ENCODE data around the gene LIMK2.
"Not testable (repeated sequence)": the region's sequence is repeated elsewhere in the genome, so short reads cannot be mapped to it uniquely, and the experiment has no call there.

LIMK2 gene

DNA sequence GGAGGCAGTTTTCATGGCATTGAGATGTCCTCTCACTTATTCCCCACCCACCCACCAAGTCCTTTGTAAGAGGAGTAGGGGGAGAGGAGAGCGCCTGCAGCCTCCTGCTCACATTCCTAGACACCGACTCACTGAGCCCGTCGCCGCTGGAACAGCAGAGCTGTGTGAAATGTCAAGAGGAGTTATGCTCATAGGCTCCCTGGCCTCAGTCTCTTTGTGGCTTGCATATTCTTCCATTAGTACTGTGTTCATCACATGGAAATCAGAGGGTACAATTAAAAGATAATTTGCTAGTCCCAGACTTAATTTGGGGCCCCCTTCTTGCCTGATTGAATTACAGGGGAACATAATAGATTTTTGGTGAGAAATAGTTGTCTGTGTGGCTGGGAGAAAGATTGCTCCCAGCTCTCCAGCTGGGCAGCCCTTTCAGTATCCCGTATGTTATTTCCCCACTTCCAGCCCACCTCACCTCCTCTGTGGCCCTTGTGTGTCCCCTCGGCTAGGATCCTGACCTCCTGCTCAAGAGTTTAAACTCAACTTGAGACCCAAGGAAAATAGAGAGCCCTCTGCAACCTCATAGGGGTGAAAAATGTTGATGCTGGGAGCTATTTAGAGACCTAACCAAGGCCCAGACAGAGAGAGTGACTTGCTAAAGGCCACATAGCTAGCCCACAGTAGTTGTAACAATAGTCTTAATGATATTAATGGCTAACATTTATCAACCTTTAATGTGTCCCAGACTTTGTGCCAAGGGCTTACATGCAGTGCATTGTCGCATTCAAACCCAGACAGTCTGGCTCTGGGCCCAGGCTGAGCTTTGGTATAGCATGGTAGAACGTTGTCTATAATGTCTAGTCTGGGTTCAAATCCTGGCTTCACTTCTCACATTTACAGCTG lies 32.2 kb downstream of the LIMK2 start:
- DNase-seq (ENCODE audit: low read depth, low spot score): no peak

DNA sequence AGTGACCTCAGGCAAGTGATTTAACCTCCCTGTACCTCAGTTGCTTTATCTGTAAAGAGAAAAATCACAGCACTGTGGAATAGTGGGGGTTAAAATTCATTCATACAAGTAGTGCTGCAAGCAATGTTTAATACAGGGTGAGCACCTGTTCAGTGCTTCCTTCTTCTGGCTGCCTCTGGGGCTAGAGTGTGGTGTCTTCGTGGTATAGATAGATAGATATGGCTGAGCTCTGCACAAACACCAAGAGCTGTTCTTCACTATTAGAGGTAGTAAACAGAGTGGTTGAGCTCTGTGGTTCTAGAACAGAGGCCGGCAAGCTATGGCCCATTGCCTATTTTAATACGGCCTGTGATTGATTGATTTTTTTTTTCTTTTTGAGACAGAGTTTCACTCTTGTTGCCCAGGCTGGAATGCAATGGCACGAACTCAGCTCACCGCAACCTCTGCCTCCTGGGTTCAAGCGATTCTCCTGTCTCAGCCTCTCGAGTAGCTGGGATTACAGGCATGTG lies 32.9 kb downstream of the LIMK2 start:
- no peak for DNase-seq (ENCODE audit: low read depth, low spot score)

DNA sequence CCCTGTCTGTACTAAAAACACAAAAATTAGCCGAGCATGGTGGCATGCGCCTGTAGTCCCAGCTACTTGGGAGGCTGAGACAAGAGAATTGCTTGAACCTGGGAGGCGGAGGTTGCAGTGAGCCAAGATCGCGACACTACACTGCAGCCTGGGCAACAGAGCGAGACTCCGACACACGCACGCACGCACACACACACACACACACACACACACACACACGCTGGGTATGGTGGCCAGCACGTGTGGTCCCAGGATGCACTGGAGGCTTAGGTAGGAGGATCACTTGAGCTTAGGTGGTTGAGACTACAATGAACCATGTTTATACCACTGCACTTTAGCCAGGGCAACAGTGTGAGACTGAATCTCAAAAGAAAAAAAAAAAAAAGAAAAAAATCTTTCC lies 33.9 kb downstream of the LIMK2 start:
- DNase-seq (ENCODE audit: low read depth, low spot score): not testable (repeated sequence)

DNA sequence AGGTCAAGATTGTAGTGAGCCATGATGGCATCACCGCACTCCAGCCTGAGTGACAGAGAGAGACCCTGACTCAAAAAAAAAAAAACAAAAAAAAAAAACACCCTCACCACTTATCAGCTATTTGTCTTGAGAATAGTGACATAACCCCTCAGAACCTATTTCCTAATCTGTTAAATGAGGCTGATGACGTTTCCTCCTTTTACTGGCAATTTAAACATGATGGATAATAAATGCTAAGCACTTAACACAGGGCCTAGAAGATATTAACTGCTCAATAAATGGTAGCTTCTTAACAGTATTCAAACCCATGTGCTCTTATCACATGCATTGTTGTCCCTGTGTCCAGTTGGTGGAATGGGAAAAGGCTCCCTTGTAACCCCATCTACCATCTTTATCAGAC lies 34.6 kb downstream of the LIMK2 start:
- no peak for DNase-seq (ENCODE audit: low read depth, low spot score)

DNA sequence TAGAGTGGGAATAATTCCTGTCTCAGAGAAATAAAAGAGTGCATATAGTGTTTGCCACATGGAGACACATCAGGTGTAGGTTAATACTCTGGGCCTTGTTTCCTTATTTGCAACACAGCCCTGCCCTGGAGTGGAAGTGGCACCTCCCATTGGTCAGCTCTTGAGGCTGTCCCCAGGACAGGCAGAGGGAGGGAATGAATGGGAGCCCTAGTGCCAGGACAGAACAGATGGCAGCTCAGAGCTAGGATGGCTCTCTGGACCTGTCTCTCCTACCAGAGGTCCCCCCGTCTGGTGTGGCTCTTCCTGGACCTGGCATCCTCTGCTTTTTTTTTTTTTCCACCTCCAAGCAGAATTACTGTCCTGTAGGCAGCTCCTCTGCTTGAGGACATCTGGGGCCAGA lies 35.6 kb downstream of the LIMK2 start:
- DNase-seq (ENCODE audit: low read depth, low spot score): no peak

DNA sequence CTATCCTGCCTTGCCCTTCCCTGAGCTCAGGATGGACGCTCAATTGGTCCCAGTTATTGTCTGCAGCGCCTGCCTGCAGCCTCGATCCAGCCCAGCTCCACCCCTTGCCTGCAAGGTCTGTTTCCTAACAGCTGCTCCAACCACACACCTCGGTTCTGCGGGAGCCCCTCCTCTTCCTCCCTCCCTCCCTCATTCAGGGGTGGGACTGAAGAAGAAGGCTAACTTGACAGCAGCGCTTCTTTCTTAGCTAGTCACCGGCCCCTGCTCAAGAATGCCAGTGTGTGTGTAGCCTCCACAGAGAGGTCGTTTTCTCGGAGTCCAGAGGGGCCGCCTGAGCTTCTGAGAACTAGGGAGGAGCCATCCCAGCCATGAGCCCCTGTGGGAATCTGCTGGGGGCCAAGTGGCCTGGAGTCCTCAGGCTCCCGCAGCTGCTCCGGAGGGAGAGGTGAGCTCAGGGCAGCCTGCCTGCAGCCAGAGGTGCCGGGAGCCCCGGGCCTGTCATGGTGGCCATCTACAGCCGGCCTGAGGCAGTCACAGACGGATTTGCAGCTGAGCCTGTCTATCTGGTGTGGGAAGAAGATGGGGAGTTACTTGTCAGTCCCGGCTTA lies 36.1 kb downstream of the LIMK2 start:
- peak; percentile 48 for DNase-seq (ENCODE audit: low read depth, low spot score)

DNA sequence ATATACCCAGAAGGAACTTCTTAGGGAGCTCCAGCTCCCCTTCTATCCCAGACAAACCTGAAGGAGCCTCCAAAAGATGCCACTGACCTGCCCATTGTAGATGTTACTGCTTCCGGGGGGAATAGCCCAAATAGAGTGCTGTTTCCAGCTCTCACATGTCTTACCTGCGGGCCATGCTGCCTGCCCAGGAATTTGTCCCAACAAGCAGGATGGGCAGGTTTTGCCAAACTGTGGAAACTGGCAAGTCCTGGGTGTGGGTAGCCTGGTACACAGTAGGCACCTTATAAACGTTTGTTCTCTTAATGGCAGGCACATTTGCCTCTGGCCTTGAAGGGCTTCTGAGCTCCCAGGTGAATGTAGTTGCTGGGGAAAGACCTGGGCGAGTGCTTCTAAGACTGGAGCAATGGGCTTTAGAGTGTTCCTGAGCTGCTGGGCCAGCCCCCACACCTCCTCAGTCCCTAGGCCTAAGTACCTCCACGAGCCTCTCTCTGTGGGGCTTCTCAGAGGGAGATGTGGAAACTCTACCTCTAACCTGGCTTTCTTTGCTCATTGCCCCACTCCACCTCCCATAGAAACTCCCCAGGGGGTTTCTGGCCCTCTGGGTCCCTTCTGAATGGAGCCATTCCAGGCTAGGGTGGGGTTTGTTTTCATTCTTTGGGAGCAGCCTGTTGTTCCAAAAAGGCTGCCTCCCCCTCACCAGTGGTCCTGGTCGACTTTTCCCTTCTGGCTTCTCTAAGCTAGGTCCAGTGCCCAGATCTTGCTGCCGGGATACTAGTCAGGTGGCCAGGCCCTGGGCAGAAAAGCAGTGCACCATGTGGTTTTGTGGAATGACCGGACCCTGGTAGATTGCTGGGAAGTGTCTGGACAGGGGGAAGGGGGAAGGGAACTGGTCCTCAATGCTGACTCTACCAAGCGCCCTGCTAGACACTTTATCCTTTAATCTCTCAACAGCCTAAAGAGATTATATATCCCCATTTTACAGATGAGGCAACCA lies 37.2 kb downstream of the LIMK2 start:
- no peak for DNase-seq (ENCODE audit: low read depth, low spot score)

DNA sequence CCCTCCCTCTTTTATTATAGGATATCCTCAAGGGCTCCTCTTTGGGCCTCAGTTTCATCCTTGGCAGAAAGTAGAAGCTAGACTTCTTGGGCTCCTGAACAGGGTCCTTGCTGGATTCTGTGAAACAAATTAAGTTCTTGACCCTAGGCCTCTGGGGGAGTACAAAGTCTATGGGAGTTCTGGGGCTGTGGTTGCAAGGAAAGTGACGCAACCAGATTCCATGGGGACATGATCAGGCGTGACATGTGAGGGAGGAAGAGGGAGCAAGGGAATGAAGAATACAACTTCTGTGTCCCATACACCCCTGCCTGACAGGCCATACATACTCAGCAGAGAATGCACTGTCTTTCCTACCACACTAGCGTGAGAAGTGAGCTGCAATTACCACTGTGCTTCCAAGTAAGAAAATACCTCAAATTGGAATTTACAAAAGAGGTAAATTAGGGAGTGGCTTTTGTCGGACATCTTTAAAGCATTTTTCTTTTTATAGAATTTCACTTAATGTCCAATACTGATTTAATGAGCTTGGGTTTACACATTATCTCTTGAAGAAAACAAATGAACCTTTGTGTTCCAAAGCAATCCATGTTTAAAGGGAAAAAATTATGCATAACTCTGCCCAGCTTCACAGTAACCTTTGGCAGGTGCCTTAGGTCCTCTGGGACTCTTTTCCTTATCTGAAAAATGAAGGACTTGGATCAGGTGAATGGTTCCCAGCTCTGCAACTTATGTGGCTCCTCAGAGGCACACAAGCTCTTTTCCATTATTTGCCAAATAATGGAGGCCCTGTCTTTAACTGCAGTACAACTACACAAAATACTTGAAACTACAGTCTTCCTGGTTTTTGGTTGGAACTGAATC lies 38.9 kb downstream of the LIMK2 start:
- DNase-seq (ENCODE audit: low read depth, low spot score): no peak

DNA sequence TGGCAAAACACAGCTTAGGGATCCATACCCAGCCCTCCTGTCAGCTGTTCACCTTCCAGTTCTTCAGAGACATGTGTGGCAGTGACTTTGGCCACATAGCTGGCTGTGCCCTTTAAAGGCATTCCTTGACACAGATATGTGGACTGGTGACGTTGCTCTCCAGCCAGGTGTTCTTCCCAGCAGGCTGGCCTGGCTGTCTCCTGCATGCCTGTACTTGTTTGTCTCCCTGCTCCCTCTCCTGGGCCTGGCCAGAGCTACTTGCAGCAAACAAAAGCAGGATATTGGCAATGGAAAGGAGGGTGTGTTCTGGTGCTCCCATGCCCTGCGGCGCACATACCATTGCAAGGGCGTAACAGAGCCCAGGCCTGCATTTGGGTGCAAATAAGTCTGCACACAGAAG lies 41.9 kb downstream of the LIMK2 start:
- no peak for DNase-seq (ENCODE audit: low read depth, low spot score)

DNA sequence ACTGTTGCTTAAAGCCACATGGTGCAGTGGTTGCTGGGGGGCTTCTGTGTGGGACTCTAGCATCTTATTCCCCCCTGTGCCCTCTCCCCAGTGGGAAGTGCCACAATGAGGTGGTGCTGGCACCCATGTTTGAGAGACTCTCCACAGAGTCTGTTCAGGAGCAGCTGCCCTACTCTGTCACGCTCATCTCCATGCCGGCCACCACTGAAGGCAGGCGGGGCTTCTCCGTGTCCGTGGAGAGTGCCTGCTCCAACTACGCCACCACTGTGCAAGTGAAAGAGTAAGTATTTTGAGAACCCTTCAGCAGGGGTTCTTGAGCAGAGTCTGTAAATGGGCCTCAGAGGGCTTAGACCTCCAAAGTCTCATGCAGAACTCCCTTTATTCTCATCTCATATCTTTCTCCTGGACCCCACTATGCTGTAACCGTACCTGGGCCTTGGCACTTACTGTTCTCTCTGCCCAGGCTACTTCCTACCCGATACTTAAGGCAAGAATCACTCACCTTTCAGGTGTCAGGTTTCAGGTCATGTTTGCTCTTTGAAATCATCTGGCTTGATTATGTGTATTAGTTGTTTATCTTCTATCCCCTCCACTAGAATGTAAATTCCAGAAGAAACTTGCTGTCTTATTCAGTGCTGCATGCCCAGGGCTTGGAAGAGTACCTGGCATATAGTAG lies 47.8 kb downstream of the LIMK2 start:
- DNase-seq (ENCODE audit: low read depth, low spot score): no peak

DNA sequence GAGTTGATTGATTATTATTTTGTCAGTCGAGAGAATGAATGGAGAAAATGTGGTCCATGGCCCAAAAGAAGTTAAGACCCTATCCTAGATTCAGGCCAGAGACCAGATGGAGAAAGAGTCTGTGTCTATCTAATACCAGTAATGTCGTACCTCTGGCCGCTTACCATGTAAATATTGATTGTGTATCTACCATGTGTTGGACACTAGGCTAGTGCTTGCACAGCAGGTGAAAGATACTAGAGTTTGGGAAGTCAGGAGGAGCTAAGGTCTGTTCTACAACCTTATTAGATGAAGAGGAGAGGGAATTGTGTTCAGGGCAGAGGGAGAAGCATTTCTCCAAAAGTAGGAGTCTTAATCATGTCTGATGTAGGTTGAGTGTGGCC lies 48.4 kb downstream of the LIMK2 start:
- DNase-seq (ENCODE audit: low read depth, low spot score): no peak

DNA sequence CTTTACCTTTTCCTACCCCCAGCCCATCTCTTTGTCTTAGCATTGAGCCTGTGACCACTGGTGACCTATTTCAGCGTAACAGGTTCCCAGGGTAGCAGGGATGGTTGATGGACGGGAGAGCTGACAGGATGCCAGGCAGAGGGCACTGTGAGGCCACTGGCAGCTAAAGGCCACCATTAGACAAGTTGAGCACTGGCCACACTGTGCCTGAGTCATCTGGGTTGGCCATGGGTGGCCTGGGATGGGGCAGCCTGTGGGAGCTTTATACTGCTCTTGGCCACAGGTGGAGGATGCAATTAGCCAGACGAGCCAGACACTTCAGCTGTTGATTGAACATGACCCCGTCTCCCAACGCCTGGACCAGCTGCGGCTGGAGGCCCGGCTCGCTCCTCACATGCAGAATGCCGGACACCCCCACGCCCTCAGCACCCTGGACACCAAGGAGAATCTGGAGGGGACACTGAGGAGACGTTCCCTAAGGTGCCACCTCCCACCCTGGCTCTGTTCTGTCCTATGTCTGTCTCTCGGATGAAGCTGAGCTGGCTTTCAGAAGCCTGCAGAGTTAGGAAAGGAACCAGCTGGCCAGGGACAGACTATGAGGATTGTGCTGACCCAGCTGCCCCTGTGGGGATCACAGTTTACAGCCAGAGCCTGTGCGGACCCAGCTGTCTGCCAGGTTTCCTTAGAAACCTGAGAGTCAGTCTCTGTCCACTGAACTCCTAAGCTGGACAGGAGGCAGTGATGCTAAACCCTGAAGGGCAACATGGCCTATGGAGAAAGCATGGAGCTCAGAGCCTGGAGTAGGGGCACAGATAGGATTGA lies 50.4 kb downstream of the LIMK2 start:
- DNase-seq (ENCODE audit: low read depth, low spot score): no peak

DNA sequence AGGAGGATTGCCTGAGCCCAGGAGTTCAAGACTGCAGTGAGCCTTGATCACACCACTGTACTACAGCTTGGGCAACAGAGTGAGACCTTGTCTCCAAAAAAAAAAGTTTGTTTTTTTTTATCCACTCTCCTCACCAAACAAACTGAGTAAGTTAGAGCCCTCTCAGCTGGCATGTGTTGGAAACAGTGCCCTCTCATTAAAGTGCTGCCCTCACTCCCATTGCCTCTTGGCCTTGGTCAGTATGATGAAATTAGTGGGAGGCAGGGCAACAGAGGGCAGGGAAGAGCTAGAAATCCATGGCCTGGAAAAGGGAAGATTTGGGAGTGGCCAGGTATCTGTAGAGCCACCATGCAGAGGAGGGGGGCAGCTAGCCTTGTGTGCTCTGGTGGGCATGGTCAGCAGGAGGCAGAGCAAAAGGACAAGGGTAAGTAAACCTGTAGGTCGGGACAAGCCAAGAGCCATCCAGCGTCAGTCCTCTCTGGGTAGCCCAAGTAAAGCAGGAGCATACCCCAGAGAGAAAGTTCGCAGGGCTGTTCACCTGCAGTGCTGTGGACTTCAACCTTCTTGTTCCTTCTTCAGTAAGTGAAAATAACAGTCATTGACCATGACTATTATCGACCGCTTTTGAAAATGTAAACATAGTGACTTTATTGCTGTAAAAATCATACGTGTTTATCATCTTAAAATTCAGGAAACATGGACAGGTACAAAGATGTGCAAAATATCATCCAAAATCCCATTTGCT lies 52.0 kb downstream of the LIMK2 start:
- no peak for DNase-seq (ENCODE audit: low read depth, low spot score)

DNA sequence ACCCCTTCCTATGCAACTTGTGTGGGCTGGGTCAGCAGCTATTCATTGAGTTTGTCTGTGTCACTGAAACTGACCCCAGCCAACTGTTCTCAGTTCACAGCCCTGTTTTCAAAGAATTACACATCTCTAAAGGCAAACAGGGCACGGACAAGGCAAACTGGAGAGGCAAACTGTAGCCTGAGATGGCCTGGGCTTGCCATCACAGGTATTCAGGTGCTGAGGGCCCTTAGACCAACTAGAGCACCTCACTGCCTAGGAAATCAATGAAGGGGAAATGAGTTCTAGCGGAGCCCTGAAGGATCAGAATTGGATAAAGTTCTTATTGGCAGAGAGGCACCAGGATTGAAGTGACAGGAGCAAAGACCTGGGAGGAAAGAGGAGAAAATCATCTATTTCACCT lies 56.2 kb downstream of the LIMK2 start:
- no peak for DNase-seq (ENCODE audit: low read depth, low spot score)

DNA sequence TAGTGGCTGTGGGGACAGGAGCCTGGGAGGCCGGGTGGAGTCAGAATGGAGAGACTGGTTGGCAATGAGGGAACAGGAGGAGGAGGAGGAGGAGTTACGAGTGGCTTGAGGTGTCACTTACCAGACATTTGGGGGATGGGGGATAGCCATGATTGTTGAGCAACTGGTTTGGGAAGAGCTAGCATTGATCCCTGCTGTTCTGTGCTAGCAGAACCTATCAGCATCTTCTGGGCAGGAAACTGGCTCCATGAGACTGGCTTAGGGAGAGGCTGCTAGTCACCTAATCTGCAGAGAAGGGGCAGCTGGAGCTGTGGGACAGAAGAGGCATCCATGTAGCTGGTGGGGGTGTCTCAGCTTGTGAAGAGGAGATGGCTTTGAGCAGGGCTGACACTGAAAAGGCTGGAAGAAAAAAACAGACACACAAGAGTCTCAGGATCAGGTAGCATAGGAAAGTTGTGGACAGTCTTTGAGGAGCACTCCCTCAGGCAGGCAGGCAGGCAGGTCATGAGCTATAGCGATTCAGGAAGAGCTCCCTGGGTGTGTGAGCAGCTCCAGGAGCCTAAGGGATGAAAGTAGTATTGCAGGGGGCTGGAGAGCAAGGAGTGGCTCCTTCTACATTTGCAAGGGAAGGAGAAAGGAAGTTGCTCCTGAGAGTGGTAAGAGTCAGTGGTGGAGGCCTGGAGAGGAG lies 57.9 kb downstream of the LIMK2 start:
- no peak for DNase-seq (ENCODE audit: low read depth, low spot score)

DNA sequence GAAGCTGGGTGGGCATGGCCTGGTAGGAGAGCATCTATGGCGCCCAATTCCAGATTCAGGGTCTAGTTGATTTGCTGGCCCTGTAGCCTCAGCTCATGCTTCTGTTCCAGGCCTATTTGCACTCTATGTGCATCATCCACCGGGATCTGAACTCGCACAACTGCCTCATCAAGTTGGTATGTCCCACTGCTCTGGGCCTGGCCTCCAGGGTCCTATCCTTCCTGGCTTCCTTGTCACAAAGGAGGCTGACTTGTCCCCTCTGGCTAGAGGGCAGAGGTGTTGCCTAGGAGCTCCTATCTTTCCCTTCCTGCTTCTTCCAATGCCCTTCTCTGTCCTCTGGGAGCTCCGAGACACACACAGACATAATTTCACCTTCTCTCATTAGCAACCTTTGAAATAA lies 58.9 kb downstream of the LIMK2 start:
- DNase-seq (ENCODE audit: low read depth, low spot score): no peak

DNA sequence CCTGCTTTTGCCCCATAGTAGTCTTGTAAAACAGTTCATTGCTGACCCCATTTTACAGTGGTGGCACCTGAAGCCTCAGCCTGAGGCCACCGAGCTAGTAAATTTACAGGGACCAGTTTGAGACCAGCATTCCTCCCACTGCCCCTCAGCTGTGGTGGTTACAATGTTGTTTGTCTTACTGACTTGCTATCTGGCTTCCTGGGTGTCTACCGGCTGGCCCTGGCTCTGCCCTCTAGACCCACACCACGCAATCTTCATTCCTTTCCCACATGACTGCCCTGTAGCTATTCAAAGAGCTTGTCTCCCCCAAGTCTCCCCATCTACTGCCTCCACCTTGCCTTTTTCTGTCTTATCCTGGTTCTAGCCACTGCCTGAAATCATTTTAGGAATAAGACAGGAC lies 59.4 kb downstream of the LIMK2 start:
- DNase-seq (ENCODE audit: low read depth, low spot score): no peak
